ENCODE results near the gene VWA3B.

Gene VWA3B

GRCh38 chr2:98177986-98178385 is 91.0 kb downstream of the VWA3B start:
- TF ChIP-seq EZH2 (IDR thresholded peaks at IDR 0.05) (no peak), FOXP2 (optimal IDR thresholded peaks at IDR 0.05; ENCODE audit: control extremely low read depth, extremely low read length, insufficient read depth) (no peak), POLR2AphosphoS5 (IDR thresholded peaks at IDR 0.05; ENCODE audit: borderline replicate concordance, low read depth, low read length) (no peak)
- Histone ChIP-seq H3K27ac (no peak overlapping the region), H3K9ac (ENCODE audit: insufficient read length) (no peak overlapping the region), H3K4me3 (no peak overlapping the region), H3K36me3 (ENCODE audit: insufficient read depth, low read length) (no peaks in the 10 kb centered on the region), H3K9me3 (ENCODE audit: low read depth, low read length) (no peaks in the 10 kb centered on the region)
- DNase-seq (ENCODE audit: low read depth, low spot score) = no peak

DNA sequence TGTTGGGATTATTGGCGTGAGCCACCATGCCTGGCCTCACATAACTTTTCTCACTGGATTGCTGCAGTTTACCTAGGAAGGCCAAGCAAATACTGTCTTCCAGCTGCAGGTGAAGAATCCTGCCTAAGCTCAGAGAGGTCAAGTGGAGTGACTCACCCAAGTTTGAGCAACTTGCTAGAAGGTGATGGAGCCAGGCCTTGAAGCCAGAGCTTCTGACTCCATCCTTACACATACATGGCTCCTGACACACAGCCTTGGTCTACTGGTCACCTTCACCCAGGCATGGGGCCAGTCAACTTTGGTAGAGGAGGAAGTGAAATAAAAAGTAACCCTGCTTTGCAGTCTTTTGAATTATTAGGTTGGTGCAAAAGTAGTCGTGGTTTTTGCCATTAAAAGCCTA is 93.5 kb downstream of the VWA3B start:
- TF ChIP-seq EZH2 (IDR thresholded peaks at IDR 0.05) (no peak), FOXP2 (optimal IDR thresholded peaks at IDR 0.05; ENCODE audit: control extremely low read depth, extremely low read length, insufficient read depth) (no peak), POLR2AphosphoS5 (IDR thresholded peaks at IDR 0.05; ENCODE audit: borderline replicate concordance, low read depth, low read length) (no peak)

DNA sequence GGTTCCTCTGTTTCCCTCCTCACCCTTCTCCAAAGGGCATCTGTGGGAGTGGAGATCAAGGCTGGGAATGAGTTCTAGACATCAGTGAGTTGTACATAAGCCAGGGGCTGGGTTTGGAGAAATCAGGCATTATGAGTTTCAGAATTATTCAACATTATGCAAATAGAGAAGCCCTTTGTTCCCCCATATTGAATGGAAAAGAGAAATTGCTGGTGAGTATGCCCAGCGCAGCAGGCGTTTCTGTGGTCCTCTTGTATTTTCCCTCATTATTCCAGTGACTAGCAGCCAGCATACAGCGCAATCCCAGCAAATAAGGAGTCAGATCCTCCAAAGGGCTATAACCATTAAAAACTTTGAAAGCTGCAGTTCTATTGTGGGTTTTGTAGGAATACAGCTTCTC is 94.4 kb downstream of the VWA3B start:
- Histone ChIP-seq H3K9me3 (ENCODE audit: low read depth, low read length) (no peaks in the 10 kb centered on the region), H3K27ac (no peak overlapping the region), H3K4me3 (no peak overlapping the region), H3K36me3 (ENCODE audit: insufficient read depth, low read length) (no peaks in the 10 kb centered on the region), H3K9ac (ENCODE audit: insufficient read length) (no peak overlapping the region)
- DNase-seq (ENCODE audit: low read depth, low spot score) = no peak
- no peak for TF ChIP-seq POLR2AphosphoS5 (IDR thresholded peaks at IDR 0.05; ENCODE audit: borderline replicate concordance, low read depth, low read length)
- TF ChIP-seq FOXP2 (optimal IDR thresholded peaks at IDR 0.05; ENCODE audit: control extremely low read depth, extremely low read length, insufficient read depth) = no peak
- TF ChIP-seq EZH2 (IDR thresholded peaks at IDR 0.05) = no peak

More for the DNA sequence above, 93.5 kb downstream of the VWA3B start:
- H3K9ac ChIP-seq (ENCODE audit: insufficient read length) = no peak overlapping the region
- H3K27ac ChIP-seq = no peak overlapping the region
- no peaks in the 10 kb centered on the region for H3K36me3 ChIP-seq (ENCODE audit: insufficient read depth, low read length)
- DNase-seq (ENCODE audit: low read depth, low spot score) = no peak
- no peaks in the 10 kb centered on the region for H3K9me3 ChIP-seq (ENCODE audit: low read depth, low read length)
- H3K4me3 ChIP-seq = no peak overlapping the region

GRCh38 chr2:98185801-98186200 is 98.8 kb downstream of the VWA3B start:
- no peak for DNase-seq (ENCODE audit: low read depth, low spot score)
- Histone ChIP-seq H3K27ac (no peak overlapping the region), H3K4me3 (no peak overlapping the region), H3K9me3 (ENCODE audit: low read depth, low read length) (no peaks in the 10 kb centered on the region), H3K36me3 (ENCODE audit: insufficient read depth, low read length) (no peaks in the 10 kb centered on the region), H3K9ac (ENCODE audit: insufficient read length) (no peak overlapping the region)
- TF ChIP-seq EZH2 (IDR thresholded peaks at IDR 0.05) = no peak
- no peak for TF ChIP-seq FOXP2 (optimal IDR thresholded peaks at IDR 0.05; ENCODE audit: control extremely low read depth, extremely low read length, insufficient read depth)
- TF ChIP-seq POLR2AphosphoS5 (IDR thresholded peaks at IDR 0.05; ENCODE audit: borderline replicate concordance, low read depth, low read length) = no peak

DNA sequence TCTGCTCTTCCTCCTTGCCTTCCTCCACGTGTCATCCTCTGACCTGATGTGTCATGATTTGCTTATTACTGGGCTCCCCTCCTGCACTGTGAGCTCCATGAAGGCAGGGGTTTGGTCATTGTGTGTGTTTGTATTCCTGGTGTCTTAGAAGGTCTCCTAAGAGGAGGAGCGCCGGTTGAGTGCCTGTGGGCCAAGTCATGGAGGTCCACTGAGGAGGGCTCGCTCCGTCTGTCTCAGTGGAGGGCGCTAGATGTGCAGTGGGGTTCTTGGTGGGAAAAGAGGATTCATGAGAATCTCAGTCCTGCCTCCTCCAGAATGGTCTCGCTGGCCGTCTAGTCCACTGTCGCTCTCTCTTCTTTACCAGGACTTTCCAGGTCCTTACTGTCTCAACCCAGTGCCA is 100.2 kb downstream of the VWA3B start:
- H3K27ac ChIP-seq = no peak overlapping the region
- TF ChIP-seq EZH2 (IDR thresholded peaks at IDR 0.05) (no peak), FOXP2 (optimal IDR thresholded peaks at IDR 0.05; ENCODE audit: control extremely low read depth, extremely low read length, insufficient read depth) (no peak), POLR2AphosphoS5 (IDR thresholded peaks at IDR 0.05; ENCODE audit: borderline replicate concordance, low read depth, low read length) (no peak)
- no peak for DNase-seq (ENCODE audit: low read depth, low spot score)
- no peaks in the 10 kb centered on the region for H3K9me3 ChIP-seq (ENCODE audit: low read depth, low read length)
- H3K4me3 ChIP-seq = no peak overlapping the region
- H3K36me3 ChIP-seq (ENCODE audit: insufficient read depth, low read length) = no peaks in the 10 kb centered on the region
- no peak overlapping the region for H3K9ac ChIP-seq (ENCODE audit: insufficient read length)

DNA sequence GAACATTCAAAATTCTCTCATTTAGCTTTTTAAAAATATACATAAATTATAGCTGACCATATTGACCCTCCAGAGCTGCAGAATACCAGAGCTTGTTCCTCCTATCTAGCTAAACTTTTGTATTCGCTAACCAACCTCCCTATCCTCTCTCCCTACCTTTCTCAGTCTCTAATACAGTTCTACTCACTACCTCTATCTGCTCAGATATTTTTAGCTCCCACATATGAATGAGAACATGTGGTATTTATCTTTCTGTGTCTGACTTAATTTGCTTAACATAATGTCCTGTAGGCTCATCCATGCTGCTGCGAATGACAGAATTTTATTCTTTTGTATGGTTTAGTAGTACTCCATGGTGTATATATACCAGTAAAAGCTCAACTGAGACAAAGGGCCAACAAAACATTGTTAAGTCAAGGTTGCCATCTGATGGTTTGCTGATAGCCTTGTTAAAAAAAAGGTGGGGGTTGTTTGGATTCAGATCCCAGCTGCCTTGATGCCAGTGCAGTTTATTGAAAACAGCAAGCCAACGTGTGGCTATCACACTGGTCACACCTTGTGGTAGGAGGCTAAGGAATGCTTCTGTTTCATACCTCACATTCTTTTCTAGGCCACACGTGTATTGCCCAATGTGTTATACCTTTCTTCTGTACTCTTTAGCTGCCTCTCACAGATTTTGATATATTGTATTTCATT is 101.5 kb downstream of the VWA3B start:
- TF ChIP-seq POLR2AphosphoS5 (IDR thresholded peaks at IDR 0.05; ENCODE audit: borderline replicate concordance, low read depth, low read length) (no peak), EZH2 (IDR thresholded peaks at IDR 0.05) (no peak), FOXP2 (optimal IDR thresholded peaks at IDR 0.05; ENCODE audit: control extremely low read depth, extremely low read length, insufficient read depth) (no peak)
- no peak overlapping the region for H3K9ac ChIP-seq (ENCODE audit: insufficient read length)
- DNase-seq (ENCODE audit: low read depth, low spot score) = no peak
- no peak overlapping the region for H3K27ac ChIP-seq
- no peak overlapping the region for H3K4me3 ChIP-seq
- H3K36me3 ChIP-seq (ENCODE audit: insufficient read depth, low read length) = no peaks in the 10 kb centered on the region
- H3K9me3 ChIP-seq (ENCODE audit: low read depth, low read length) = no peaks in the 10 kb centered on the region

- Histone ChIP-seq H3K9me3 (ENCODE audit: low read depth, low read length) (no peaks in the 10 kb centered on the region), H3K36me3 (ENCODE audit: insufficient read depth, low read length) (no peaks in the 10 kb centered on the region), H3K4me3 (no peak overlapping the region), H3K9ac (ENCODE audit: insufficient read length) (no peak overlapping the region), H3K27ac (no peak overlapping the region)
- TF ChIP-seq POLR2AphosphoS5 (IDR thresholded peaks at IDR 0.05; ENCODE audit: borderline replicate concordance, low read depth, low read length) (no peak), FOXP2 (optimal IDR thresholded peaks at IDR 0.05; ENCODE audit: control extremely low read depth, extremely low read length, insufficient read depth) (no peak), EZH2 (IDR thresholded peaks at IDR 0.05) (no peak)
- DNase-seq (ENCODE audit: low read depth, low spot score) = no peak
These were observed 104.9 kb downstream of the VWA3B start for GRCh38 chr2:98191883-98192282.

DNA sequence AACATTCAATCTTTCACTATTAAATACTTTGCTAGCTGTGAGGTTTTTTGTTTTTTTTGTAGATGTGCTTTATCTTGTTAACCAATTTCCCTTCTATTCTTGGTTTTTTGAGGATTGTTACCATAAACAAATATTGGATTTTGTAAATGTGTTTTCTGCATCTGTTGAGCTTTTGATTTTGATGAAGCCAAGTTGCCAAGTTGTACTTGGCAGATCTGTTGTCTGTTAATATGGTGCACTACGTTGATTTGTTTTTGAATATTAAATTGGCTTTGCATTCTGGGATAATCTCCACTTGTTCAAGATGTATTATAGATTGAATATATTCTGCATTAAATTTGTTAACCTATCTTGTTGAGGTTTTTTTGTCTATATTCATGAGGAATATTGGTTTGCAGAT is 114.6 kb downstream of the VWA3B start:
- no peak overlapping the region for H3K27ac ChIP-seq
- H3K36me3 ChIP-seq (ENCODE audit: insufficient read depth, low read length) = no peaks in the 10 kb centered on the region
- no peaks in the 10 kb centered on the region for H3K9me3 ChIP-seq (ENCODE audit: low read depth, low read length)
- TF ChIP-seq POLR2AphosphoS5 (IDR thresholded peaks at IDR 0.05; ENCODE audit: borderline replicate concordance, low read depth, low read length) = no peak
- TF ChIP-seq FOXP2 (optimal IDR thresholded peaks at IDR 0.05; ENCODE audit: control extremely low read depth, extremely low read length, insufficient read depth) = no peak
- no peak for TF ChIP-seq EZH2 (IDR thresholded peaks at IDR 0.05)
- no peak overlapping the region for H3K4me3 ChIP-seq
- no peak for DNase-seq (ENCODE audit: low read depth, low spot score)
- no peak overlapping the region for H3K9ac ChIP-seq (ENCODE audit: insufficient read length)

- Histone ChIP-seq H3K27ac (no peak overlapping the region), H3K9ac (ENCODE audit: insufficient read length) (no peak overlapping the region), H3K4me3 (no peak overlapping the region), H3K36me3 (ENCODE audit: insufficient read depth, low read length) (no peaks in the 10 kb centered on the region), H3K9me3 (ENCODE audit: low read depth, low read length) (no peaks in the 10 kb centered on the region)
- TF ChIP-seq FOXP2 (optimal IDR thresholded peaks at IDR 0.05; ENCODE audit: control extremely low read depth, extremely low read length, insufficient read depth) (no peak), POLR2AphosphoS5 (IDR thresholded peaks at IDR 0.05; ENCODE audit: borderline replicate concordance, low read depth, low read length) (no peak), EZH2 (IDR thresholded peaks at IDR 0.05) (no peak)
- DNase-seq (ENCODE audit: low read depth, low spot score) = no peak
These were observed 118.9 kb downstream of the VWA3B start for GRCh38 chr2:98205889-98206288.
